ENCODE data around the gene C17orf78.
"Not testable (repeated sequence)": the region's sequence is repeated elsewhere in the genome, so short reads cannot be mapped to it uniquely, and the experiment has no call there.

Gene C17orf78

DNA sequence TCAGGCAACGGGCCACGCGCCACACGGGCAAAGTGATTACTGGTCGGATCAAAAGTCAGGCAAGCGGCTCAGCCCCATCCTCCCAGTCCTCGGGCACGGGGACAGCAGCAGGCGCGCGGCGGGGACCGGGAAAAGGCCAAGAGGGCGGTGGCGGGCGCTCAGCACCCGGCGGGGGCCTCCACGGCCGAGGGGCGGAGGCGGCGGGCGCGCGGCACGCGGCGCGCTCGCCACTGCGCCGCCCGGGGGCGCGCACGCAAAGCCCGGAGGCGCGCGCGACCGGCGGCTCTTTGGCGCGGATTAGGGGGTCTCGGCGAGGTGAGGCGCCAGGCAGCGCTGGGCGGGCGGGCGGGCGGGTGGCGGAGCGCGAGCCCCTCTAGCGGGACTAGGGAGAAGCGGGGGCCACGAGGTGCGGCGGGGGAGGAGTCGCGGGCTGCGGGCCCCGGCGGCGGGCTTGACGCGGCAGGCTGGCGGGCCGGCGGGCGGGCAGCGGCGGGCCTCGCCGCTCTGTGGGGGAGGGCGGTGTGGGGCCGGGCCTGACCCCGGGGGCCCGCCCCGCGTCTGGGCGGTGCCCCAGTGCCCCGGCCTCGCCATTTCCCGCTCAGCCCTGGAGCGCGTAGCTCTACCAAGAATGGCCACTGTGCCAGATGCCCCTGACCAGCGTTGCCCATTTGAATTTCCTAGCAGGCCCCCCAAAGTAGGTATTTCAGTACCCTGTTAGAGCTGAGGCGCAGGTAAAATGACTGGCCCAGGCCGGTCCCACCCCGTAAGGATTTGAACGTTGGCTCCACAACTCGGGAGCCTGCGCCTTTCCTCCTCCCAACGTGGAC, 31.1 kb downstream of the C17orf78 start, which contains the start of the genes ACACA and TADA2A:
TSS of gene ACACA (minus strand) at position 202 of the 827 bp plus-strand sequence. CDS start 537 bp downstream, outside the sequence.
TSS of gene TADA2A (plus strand) at position 252 of the 827 bp plus-strand sequence. CDS start 4,480 bp downstream, outside the sequence.
- no peaks in the 10 kb centered on the region; the same call in 1 of the 2 replicates for H3K36me3 ChIP-seq (ENCODE audit: insufficient read depth)
- peaks cover 24% of the 10 kb centered on the region for H3K4me1 ChIP-seq (ENCODE audit: low read depth, poor library complexity, severe bottlenecking)
- H3K27ac ChIP-seq = peak within 1 kb of the TSS; percentile 84
- peak within 1 kb of the TSS; percentile 89 for H2AFZ ChIP-seq (ENCODE audit: low read depth)
- H3K4me2 ChIP-seq = peak within 1 kb of the TSS; percentile 90
- no peak within 1 kb of the TSS for H3K4me3 ChIP-seq (IDR thresholded peaks at IDR 0.05; ENCODE audit: insufficient read depth, low read depth, low read length)
- TF ChIP-seq, protein P1, sequence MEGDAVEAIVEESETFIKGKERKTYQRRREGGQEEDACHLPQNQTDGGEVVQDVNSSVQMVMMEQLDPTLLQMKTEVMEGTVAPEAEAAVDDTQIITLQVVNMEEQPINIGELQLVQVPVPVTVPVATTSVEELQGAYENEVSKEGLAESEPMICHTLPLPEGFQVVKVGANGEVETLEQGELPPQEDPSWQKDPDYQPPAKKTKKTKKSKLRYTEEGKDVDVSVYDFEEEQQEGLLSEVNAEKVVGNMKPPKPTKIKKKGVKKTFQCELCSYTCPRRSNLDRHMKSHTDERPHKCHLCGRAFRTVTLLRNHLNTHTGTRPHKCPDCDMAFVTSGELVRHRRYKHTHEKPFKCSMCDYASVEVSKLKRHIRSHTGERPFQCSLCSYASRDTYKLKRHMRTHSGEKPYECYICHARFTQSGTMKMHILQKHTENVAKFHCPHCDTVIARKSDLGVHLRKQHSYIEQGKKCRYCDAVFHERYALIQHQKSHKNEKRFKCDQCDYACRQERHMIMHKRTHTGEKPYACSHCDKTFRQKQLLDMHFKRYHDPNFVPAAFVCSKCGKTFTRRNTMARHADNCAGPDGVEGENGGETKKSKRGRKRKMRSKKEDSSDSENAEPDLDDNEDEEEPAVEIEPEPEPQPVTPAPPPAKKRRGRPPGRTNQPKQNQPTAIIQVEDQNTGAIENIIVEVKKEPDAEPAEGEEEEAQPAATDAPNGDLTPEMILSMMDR (conservative IDR thresholded peaks at IDR 0.05; ENCODE audit: low read depth, low read length) = no peak
- H3K27me3 ChIP-seq (ENCODE audit: insufficient read depth, low read depth) = no peaks in the 10 kb centered on the region
- peak within 1 kb of the TSS; percentile 92 for H3K9ac ChIP-seq
- no peaks in the 10 kb centered on the region for H4K20me1 ChIP-seq (ENCODE audit: insufficient read depth)
- peaks cover 51% of the 10 kb centered on the region for H3K79me2 ChIP-seq (ENCODE audit: insufficient read depth, low read depth)

DNA sequence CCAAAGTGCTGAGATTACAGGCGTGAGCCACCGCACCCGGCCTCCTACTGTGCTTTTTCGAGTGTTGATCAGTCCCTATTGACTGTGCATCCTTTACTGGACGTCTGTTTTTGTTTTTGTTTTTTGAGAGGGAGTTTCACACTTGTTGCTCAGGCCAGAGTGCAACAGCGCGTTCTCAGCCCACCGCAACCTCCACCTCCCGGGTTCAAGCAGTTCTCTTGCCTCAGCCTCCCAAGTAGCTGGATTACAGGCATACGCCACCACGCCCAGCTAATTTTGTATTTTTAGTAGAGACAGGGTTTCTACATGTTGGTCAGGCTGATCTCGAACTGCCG, 32.3 kb downstream of the C17orf78 start:
- H3K4me2 ChIP-seq = peak overlapping the region; percentile 81; the same call in 1 of the 2 replicates

DNA sequence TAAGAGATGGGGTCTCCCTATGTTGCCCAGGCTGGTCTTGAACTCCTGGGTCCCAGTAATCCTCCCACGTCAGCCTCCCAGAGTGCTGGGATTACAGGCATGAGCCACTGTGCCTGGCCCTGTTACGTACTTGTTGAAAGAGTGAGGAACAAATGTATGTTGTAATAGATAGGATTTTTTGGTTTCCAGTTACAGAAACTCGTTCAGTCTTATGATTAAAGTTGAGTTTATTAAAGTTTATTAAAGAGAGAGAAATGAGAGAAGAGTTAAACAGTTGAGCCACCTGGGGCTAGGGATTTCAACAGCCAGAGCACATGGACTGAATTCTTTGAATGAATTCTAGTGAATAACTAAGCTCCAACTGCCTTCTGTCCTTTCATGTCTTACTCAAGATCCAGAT, 34.6 kb downstream of the C17orf78 start:
- peaks cover 12% of the 10 kb centered on the region for H3K4me1 ChIP-seq (ENCODE audit: low read depth, poor library complexity, severe bottlenecking)
- TF ChIP-seq, protein P1 (conservative IDR thresholded peaks at IDR 0.05; ENCODE audit: low read depth, low read length) = no peak
- peaks cover 39% of the 10 kb centered on the region for H3K79me2 ChIP-seq (ENCODE audit: insufficient read depth, low read depth)
- no peaks in the 10 kb centered on the region for H3K27me3 ChIP-seq (ENCODE audit: insufficient read depth, low read depth)
- no peak overlapping the region for H3K27ac ChIP-seq
- H3K4me2 ChIP-seq = no peak overlapping the region
- H3K4me3 ChIP-seq (IDR thresholded peaks at IDR 0.05; ENCODE audit: insufficient read depth, low read depth, low read length) = no peak overlapping the region
- H3K36me3 ChIP-seq (ENCODE audit: insufficient read depth) = peaks cover 4% of the 10 kb centered on the region; the same call in 1 of the 2 replicates
- H2AFZ ChIP-seq (ENCODE audit: low read depth) = no peak overlapping the region
- H4K20me1 ChIP-seq (ENCODE audit: insufficient read depth) = no peaks in the 10 kb centered on the region
- H3K9ac ChIP-seq = no peak overlapping the region

More for the DNA sequence above, 32.3 kb downstream of the C17orf78 start:
- Histone ChIP-seq H3K9ac (peak overlapping the region; percentile 88; the same call in 1 of the 2 replicates), H3K4me1 (ENCODE audit: low read depth, poor library complexity, severe bottlenecking) (peaks cover 24% of the 10 kb centered on the region), H3K79me2 (ENCODE audit: insufficient read depth, low read depth) (peaks cover 51% of the 10 kb centered on the region)
- H3K27ac ChIP-seq; H4K20me1 ChIP-seq (ENCODE audit: insufficient read depth); H3K27me3 ChIP-seq (ENCODE audit: insufficient read depth, low read depth); H3K4me3 ChIP-seq (IDR thresholded peaks at IDR 0.05; ENCODE audit: insufficient read depth, low read depth, low read length); H3K36me3 ChIP-seq (ENCODE audit: insufficient read depth); H2AFZ ChIP-seq (ENCODE audit: low read depth): not testable (repeated sequence)

DNA sequence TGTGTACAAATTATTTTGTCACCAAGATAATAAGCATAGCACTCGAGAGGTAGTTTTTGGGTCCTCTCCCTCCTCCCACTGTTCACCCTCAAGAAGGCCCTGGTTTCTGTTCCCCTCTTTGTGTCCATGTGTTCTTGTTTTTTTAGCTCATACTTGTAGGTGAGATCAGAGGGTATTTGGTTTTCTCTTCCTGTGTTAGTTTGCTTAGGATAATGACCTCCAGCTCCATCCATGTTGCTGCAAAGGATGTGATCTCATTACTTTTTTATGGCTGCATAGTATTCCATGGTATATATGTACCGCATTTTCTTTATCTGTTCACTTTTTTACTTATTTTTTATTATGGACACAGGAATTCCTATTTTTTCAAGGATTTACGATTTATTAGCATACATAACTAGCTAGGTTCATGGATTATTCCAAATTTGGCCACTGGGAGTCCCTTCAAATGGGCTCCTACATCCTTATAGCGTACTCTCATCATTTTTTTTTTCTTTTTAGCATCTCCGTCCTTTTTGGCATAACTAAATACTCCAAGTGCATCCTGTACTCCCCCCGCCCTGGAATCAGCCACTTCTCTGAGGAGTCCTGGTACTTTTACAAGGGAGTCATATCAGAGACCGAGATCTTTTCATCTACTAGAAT, 38.2 kb downstream of the C17orf78 start:
- Histone ChIP-seq H3K27ac (no peak overlapping the region), H3K9ac (no peak overlapping the region), H3K4me3 (IDR thresholded peaks at IDR 0.05; ENCODE audit: insufficient read depth, low read depth, low read length) (no peak overlapping the region), H3K4me1 (ENCODE audit: low read depth, poor library complexity, severe bottlenecking) (no peaks in the 10 kb centered on the region), H3K27me3 (ENCODE audit: insufficient read depth, low read depth) (no peaks in the 10 kb centered on the region), H3K79me2 (ENCODE audit: insufficient read depth, low read depth) (peaks cover 12% of the 10 kb centered on the region), H3K4me2 (no peak overlapping the region), H2AFZ (ENCODE audit: low read depth) (no peak overlapping the region), H4K20me1 (ENCODE audit: insufficient read depth) (no peaks in the 10 kb centered on the region), H3K36me3 (ENCODE audit: insufficient read depth) (peaks cover 4% of the 10 kb centered on the region; the same call in 1 of the 2 replicates)
- TF ChIP-seq, protein P1 (conservative IDR thresholded peaks at IDR 0.05; ENCODE audit: low read depth, low read length) = peak; percentile 42; the same call in 1 of the 2 replicates
